ENCODE data around the gene SNX10.

The SNX10 gene

GRCh38 chr7:26372704-26373103 is 81.0 kb downstream of the SNX10 start:
- DNase-seq = no peak

GRCh38 chr7:26374647-26375373 is 83.1 kb downstream of the SNX10 start:
- DNase-seq = no peak

GRCh38 chr7:26375726-26376174 is 84.1 kb downstream of the SNX10 start:
- no peak for DNase-seq

- no peak for DNase-seq
These were observed 84.7 kb downstream of the SNX10 start for GRCh38 chr7:26376175-26376917.

GRCh38 chr7:26378016-26378415 is 86.4 kb downstream of the SNX10 start:
- DNase-seq = no peak

GRCh38 chr7:26379711-26380110 is 88.0 kb downstream of the SNX10 start:
- no peak for DNase-seq

GRCh38 chr7:26381476-26382353 is 90.1 kb downstream of the SNX10 start:
- DNase-seq = no peak

GRCh38 chr7:26385240-26385639 is 93.6 kb downstream of the SNX10 start:
- DNase-seq = no peak

- no peak for DNase-seq
These were observed 96.1 kb downstream of the SNX10 start for GRCh38 chr7:26387731-26388130.

GRCh38 chr7:26388256-26388655 is 96.6 kb downstream of the SNX10 start:
- DNase-seq = no peak

GRCh38 chr7:26390016-26390415 is 98.4 kb downstream of the SNX10 start:
- no peak for DNase-seq

- no peak for DNase-seq
These were observed 102.2 kb downstream of the SNX10 start for GRCh38 chr7:26393818-26394217.

- DNase-seq = no peak
These were observed 105.7 kb downstream of the SNX10 start for GRCh38 chr7:26397332-26397731.

- no peak for DNase-seq
These were observed 106.2 kb downstream of the SNX10 start for GRCh38 chr7:26397796-26398426.

- DNase-seq = peak; percentile 18
These were observed 106.7 kb downstream of the SNX10 start for GRCh38 chr7:26398427-26398755.

GRCh38 chr7:26398756-26399509 is 107.3 kb downstream of the SNX10 start:
- DNase-seq = peak; percentile 39

- DNase-seq = no peak
These were observed 108.1 kb downstream of the SNX10 start for GRCh38 chr7:26399736-26400135.

GRCh38 chr7:26403640-26404039 is 112.0 kb downstream of the SNX10 start:
- no peak for DNase-seq

- DNase-seq = no peak
These were observed 112.7 kb downstream of the SNX10 start for GRCh38 chr7:26404189-26404996.

- no peak for DNase-seq
These were observed 114.8 kb downstream of the SNX10 start for GRCh38 chr7:26406433-26406832.
